K562 (cell line): ENCODE results near the gene LSM11. TPM values are rescaled to one million over a fixed set of nuclear protein-coding genes. Genes with fewer than 3 reads are reported as not detected.
A peak's percentile ranks its signal among the peaks of the same experiment; 100 is the strongest.

Source experiments
- BACH1 ChIP-seq: fragments of 200-800 bp; sonication (Bioruptor generic); IDR thresholded peaks from 2 replicates; pipeline ENCODE4 v1.6.1; 2016; ENCODE audit warnings: missing genetic modification characterization, missing compliant biosample characterization
- BCL6 ChIP-seq: fragments of 250-450 bp; sonication (Bioruptor Pico); IDR thresholded peaks from 2 replicates; pipeline ENCODE4 v1.4.0; 2020
- CAMTA2 ChIP-seq: fragments of 250-450 bp; sonication (Bioruptor Pico); conservative IDR thresholded peaks from 2 replicates; pipeline ENCODE4 v1.5.1; 2022
- ELF2 ChIP-seq: fragments of 250-450 bp; sonication (Bioruptor Pico); IDR thresholded peaks from 2 replicates; pipeline ENCODE4 v1.5.0; 2021; ENCODE audit warnings: mild to moderate bottlenecking
- GATA2 ChIP-seq: sonication (generic); formaldehyde crosslinking; IDR thresholded peaks from 2 replicates; pipeline ENCODE4 v1.4.0; 2020; ENCODE audit warnings: mild to moderate bottlenecking, missing genetic modification reagents
- LEF1 ChIP-seq: fragments of 450-650 bp; IDR thresholded peaks from 2 replicates; pipeline ENCODE4 v1.6.1; 2016; ENCODE audit warnings: mild to moderate bottlenecking
- MCM5 ChIP-seq: fragments of 450-650 bp; IDR thresholded peaks from 2 replicates; pipeline ENCODE4 v1.6.1; 2016; ENCODE audit warnings: low read depth
- SMAD4 ChIP-seq: fragments of 250-450 bp; sonication (Bioruptor Pico); conservative IDR thresholded peaks from 2 replicates; pipeline ENCODE4 v1.8.0; 2021; ENCODE audit warnings: inconsistent platforms, mild to moderate bottlenecking, moderate library complexity
- SMARCA4 ChIP-seq: fragments of 450-650 bp; IDR thresholded peaks from 2 replicates; pipeline ENCODE4 v1.6.1; 2016
- SMARCA5 ChIP-seq: fragments of 450-650 bp; IDR thresholded peaks from 2 replicates; pipeline ENCODE4 v1.6.1; 2016
- STAT5B ChIP-seq: fragments of 250-450 bp; sonication (Bioruptor Pico); IDR thresholded peaks from 2 replicates; pipeline ENCODE4 v1.8.0; 2021; ENCODE audit warnings: mild to moderate bottlenecking, inconsistent platforms
- polyA plus RNA-seq, 8 experiments: library from polyadenylated mRNA; depleted of rRNA in 4 of 8; stranded (reverse) in 5 of 8; unstranded in 3 of 8; fragments of >200 nt; fragmentation: Nextera tagmentation in 2 of 8; fragmentation: Illumina TruSeq in 1 of 8; extraction: Ambion mirVana in 2 of 8; extraction: Trizol in 1 of 8; gene quantifications; 2 replicates each; pipeline versions ENCODE4 v1.2.1 to v1.2.3, GENCODE V29; 2011 to 2014; ENCODE audit warnings: inconsistent platforms in 1 of 8, missing spikeins in 1 of 8
- total RNA-seq, 7 experiments: library from RNA; depleted of rRNA in 6 of 7; stranded (reverse); fragments of >200 nt in 6 of 7; fragmentation: Illumina TruSeq in 2 of 7; extraction: Trizol in 2 of 7; gene quantifications; 2 replicates each; pipeline versions ENCODE4 v1.2.1 to v1.2.3, GENCODE V29; 2011 to 2021; ENCODE audit warnings: low replicate concordance in 1 of 7
- TF ChIP-seq, protein P1 (sequence below): fragments of 200-600 bp; sonication (generic); IDR thresholded peaks from one replicate; pipeline ENCODE4 v1.6.1; 2012; ENCODE audit warnings: mild to moderate bottlenecking, low read depth, low read length, inconsistent platforms
- TF ChIP-seq, protein P2 (sequence below), 2 experiments: fragments of 450-650 bp in 1 of 2; sonication (generic) in 1 of 2; formaldehyde crosslinking in 1 of 2; IDR thresholded peaks in 1 of 2; conservative IDR thresholded peaks in 1 of 2; 2 replicates each; pipeline versions ENCODE4 v1.6.1 to v1.8.1; 2016 to 2023; ENCODE audit warnings: mild to moderate bottlenecking in 2 of 2, moderate library complexity in 2 of 2, inconsistent platforms in 1 of 2, missing genetic modification reagents in 1 of 2
- TF ChIP-seq, protein P3 (sequence below): fragments of 250-450 bp; sonication (Bioruptor Pico); IDR thresholded peaks from 2 replicates; pipeline ENCODE4 v1.8.0; 2022; ENCODE audit warnings: inconsistent platforms

LSM11 gene
- total and polyA plus RNA-seq, 9 of the 15 experiments (the other 6 are each of a cell fraction or from before 2014, with no cell fraction given): 1.8 to 9.4 (median 4.7) TPM

DNA sequence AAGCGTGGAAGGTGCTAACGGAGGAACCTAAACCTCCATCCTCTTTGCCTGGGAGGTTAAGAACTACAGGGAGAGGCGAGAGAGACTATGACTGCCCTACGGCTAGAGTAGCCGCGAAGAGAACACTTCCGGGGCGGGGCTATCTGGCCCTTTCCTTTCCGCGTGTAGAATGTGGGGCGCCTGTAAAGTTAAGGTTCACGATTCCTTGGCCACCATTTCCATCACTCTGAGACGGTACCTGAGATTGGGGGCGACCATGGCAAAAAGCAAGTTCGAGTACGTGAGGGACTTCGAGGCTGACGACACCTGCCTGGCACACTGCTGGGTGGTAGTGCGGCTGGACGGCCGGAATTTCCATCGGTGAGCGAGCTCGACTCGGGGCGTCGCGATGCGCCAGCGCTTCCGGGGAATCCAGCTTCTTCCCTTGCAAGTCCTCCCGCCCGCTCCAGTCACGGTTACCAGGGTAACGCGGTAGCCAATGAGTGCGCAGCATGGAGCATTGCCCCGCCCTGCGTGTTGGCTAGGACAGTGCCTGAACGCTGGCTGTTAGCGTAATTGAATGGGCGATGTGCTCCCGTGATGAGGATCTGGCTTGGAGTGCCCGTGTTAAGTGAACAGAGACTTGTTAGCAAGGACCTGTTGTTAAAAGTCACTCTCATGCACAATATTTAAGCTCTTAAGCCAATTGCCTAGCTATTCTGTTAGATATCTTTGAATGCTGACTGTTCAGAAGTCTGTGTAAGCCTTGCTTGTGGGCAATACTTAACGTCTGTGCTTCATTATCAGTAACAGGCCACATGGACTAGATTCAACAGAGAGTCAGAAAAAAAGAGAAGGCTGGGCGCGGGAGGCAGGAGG lies 12.0 kb upstream of the LSM11 start, which contains the start of gene THG1L (continued):
- TF ChIP-seq, protein P1, sequence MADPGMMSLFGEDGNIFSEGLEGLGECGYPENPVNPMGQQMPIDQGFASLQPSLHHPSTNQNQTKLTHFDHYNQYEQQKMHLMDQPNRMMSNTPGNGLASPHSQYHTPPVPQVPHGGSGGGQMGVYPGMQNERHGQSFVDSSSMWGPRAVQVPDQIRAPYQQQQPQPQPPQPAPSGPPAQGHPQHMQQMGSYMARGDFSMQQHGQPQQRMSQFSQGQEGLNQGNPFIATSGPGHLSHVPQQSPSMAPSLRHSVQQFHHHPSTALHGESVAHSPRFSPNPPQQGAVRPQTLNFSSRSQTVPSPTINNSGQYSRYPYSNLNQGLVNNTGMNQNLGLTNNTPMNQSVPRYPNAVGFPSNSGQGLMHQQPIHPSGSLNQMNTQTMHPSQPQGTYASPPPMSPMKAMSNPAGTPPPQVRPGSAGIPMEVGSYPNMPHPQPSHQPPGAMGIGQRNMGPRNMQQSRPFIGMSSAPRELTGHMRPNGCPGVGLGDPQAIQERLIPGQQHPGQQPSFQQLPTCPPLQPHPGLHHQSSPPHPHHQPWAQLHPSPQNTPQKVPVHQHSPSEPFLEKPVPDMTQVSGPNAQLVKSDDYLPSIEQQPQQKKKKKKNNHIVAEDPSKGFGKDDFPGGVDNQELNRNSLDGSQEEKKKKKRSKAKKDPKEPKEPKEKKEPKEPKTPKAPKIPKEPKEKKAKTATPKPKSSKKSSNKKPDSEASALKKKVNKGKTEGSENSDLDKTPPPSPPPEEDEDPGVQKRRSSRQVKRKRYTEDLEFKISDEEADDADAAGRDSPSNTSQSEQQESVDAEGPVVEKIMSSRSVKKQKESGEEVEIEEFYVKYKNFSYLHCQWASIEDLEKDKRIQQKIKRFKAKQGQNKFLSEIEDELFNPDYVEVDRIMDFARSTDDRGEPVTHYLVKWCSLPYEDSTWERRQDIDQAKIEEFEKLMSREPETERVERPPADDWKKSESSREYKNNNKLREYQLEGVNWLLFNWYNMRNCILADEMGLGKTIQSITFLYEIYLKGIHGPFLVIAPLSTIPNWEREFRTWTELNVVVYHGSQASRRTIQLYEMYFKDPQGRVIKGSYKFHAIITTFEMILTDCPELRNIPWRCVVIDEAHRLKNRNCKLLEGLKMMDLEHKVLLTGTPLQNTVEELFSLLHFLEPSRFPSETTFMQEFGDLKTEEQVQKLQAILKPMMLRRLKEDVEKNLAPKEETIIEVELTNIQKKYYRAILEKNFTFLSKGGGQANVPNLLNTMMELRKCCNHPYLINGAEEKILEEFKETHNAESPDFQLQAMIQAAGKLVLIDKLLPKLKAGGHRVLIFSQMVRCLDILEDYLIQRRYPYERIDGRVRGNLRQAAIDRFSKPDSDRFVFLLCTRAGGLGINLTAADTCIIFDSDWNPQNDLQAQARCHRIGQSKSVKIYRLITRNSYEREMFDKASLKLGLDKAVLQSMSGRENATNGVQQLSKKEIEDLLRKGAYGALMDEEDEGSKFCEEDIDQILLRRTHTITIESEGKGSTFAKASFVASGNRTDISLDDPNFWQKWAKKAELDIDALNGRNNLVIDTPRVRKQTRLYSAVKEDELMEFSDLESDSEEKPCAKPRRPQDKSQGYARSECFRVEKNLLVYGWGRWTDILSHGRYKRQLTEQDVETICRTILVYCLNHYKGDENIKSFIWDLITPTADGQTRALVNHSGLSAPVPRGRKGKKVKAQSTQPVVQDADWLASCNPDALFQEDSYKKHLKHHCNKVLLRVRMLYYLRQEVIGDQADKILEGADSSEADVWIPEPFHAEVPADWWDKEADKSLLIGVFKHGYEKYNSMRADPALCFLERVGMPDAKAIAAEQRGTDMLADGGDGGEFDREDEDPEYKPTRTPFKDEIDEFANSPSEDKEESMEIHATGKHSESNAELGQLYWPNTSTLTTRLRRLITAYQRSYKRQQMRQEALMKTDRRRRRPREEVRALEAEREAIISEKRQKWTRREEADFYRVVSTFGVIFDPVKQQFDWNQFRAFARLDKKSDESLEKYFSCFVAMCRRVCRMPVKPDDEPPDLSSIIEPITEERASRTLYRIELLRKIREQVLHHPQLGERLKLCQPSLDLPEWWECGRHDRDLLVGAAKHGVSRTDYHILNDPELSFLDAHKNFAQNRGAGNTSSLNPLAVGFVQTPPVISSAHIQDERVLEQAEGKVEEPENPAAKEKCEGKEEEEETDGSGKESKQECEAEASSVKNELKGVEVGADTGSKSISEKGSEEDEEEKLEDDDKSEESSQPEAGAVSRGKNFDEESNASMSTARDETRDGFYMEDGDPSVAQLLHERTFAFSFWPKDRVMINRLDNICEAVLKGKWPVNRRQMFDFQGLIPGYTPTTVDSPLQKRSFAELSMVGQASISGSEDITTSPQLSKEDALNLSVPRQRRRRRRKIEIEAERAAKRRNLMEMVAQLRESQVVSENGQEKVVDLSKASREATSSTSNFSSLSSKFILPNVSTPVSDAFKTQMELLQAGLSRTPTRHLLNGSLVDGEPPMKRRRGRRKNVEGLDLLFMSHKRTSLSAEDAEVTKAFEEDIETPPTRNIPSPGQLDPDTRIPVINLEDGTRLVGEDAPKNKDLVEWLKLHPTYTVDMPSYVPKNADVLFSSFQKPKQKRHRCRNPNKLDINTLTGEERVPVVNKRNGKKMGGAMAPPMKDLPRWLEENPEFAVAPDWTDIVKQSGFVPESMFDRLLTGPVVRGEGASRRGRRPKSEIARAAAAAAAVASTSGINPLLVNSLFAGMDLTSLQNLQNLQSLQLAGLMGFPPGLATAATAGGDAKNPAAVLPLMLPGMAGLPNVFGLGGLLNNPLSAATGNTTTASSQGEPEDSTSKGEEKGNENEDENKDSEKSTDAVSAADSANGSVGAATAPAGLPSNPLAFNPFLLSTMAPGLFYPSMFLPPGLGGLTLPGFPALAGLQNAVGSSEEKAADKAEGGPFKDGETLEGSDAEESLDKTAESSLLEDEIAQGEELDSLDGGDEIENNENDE: no peak
- no peak for TF ChIP-seq CAMTA2 (CRISPR knock-in tag)
- TF ChIP-seq SMAD4: no peak; the same call in 1 of the 2 replicates
- TF ChIP-seq BACH1 (tag): no peak
- TF ChIP-seq LEF1: peak; percentile 63; the same call in 1 of the 2 replicates
- TF ChIP-seq, protein P2, sequence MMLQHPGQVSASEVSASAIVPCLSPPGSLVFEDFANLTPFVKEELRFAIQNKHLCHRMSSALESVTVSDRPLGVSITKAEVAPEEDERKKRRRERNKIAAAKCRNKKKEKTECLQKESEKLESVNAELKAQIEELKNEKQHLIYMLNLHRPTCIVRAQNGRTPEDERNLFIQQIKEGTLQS (IDR thresholded peaks at IDR 0.05): no peak; the same call in 1 of the 2 replicates
- TF ChIP-seq, protein P2 (CRISPR knock-in tag; conservative IDR thresholded peaks at IDR 0.05): peak; percentile 25; the same call in 1 of the 2 replicates
- no peak for TF ChIP-seq MCM5
- TF ChIP-seq, protein P3, sequence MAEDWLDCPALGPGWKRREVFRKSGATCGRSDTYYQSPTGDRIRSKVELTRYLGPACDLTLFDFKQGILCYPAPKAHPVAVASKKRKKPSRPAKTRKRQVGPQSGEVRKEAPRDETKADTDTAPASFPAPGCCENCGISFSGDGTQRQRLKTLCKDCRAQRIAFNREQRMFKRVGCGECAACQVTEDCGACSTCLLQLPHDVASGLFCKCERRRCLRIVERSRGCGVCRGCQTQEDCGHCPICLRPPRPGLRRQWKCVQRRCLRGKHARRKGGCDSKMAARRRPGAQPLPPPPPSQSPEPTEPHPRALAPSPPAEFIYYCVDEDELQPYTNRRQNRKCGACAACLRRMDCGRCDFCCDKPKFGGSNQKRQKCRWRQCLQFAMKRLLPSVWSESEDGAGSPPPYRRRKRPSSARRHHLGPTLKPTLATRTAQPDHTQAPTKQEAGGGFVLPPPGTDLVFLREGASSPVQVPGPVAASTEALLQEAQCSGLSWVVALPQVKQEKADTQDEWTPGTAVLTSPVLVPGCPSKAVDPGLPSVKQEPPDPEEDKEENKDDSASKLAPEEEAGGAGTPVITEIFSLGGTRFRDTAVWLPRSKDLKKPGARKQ (CRISPR knock-in tag): no peak
- TF ChIP-seq SMARCA4: peak; percentile 59
- TF ChIP-seq SMARCA5: no peak
- no peak; the same call in 1 of the 2 replicates for TF ChIP-seq ELF2
- no peak for TF ChIP-seq BCL6
- peak; percentile 60; the same call in 1 of the 2 replicates for TF ChIP-seq GATA2 (CRISPR knock-in tag)
- no peak for TF ChIP-seq STAT5B (CRISPR knock-in tag)
